WTC11 (cell line): ENCODE measurements around the gene CPA4. TPM values are rescaled to one million over a fixed set of nuclear protein-coding genes. Genes with fewer than 3 reads are reported as not detected.

ENCODE experiments used
- ATAC-seq: fragments of 200-7000 bp; cut with Tn5 transposase; 2 replicates; pipeline ENCODE4 v1.10.0; 2021; ENCODE audit warnings: mild to moderate bottlenecking, moderate library complexity
- CTCF ChIA-PET: fragments of 300-600 bp; sonication (Branson Sonifier 250); formaldehyde crosslinking; loops from one replicate; lab custom pipeline; 2021; ENCODE audit warnings: antibody characterized with exemption; lab: Charles Lee
- POLR2A ChIA-PET: fragments of 350-600 bp; sonication (Branson Sonifier 250); formaldehyde crosslinking; loops from one replicate; lab custom pipeline; 2021; ENCODE audit warnings: antibody characterized with exemption; lab: Charles Lee
- DNase-seq: peaks from one replicate; pipeline ENCODE4 v3.0.0; 2021; ENCODE audit warnings: low spot score
- H3K27ac Mint-ChIP-seq: 2 replicates; pipeline ENCODE4 v1.8.0; 2021; ENCODE audit warnings: mixed read lengths
- H3K27me3 Mint-ChIP-seq: 2 replicates; pipeline ENCODE4 v1.8.0; 2021; ENCODE audit warnings: low read depth, mild to moderate bottlenecking, moderate library complexity, mixed read lengths
- H3K36me3 Mint-ChIP-seq: 2 replicates; pipeline ENCODE4 v1.8.0; 2021; ENCODE audit warnings: mixed read lengths
- H3K4me1 Mint-ChIP-seq: 2 replicates; pipeline ENCODE4 v1.8.0; 2022; ENCODE audit warnings: mixed read lengths
- H3K4me3 Mint-ChIP-seq: 2 replicates; pipeline ENCODE4 v1.8.0; 2021; ENCODE audit warnings: mild to moderate bottlenecking, moderate library complexity, mixed read lengths
- H3K9me3 Mint-ChIP-seq: 2 replicates; pipeline ENCODE4 v1.8.0; 2021; ENCODE audit warnings: mixed read lengths
- ARID4B ChIP-seq: sonication (generic); formaldehyde crosslinking; IDR thresholded peaks from 2 replicates; pipeline ENCODE4 v1.8.0; 2023; ENCODE audit warnings: missing genetic modification reagents, mild to moderate bottlenecking, borderline replicate concordance
- ELF4 ChIP-seq: sonication (generic); formaldehyde crosslinking; IDR thresholded peaks from 2 replicates; pipeline ENCODE4 v1.8.1; 2022; ENCODE audit warnings: low read depth, mild to moderate bottlenecking, moderate library complexity, missing genetic modification reagents
- FOXP4 ChIP-seq: sonication (generic); formaldehyde crosslinking; IDR thresholded peaks from 2 replicates; pipeline ENCODE4 v1.8.0; 2022; ENCODE audit warnings: mild to moderate bottlenecking, missing genetic modification reagents
- GABPB1 ChIP-seq: sonication (generic); formaldehyde crosslinking; IDR thresholded peaks from 2 replicates; pipeline ENCODE4 v1.8.1; 2023; ENCODE audit warnings: mild to moderate bottlenecking, missing genetic modification reagents
- GRHL2 ChIP-seq: fragments of 250-450 bp; sonication (Bioruptor Pico); IDR thresholded peaks from 2 replicates; pipeline ENCODE4 v1.8.0; 2022; ENCODE audit warnings: mild to moderate bottlenecking, moderate library complexity; ENCODE audit not compliant: insufficient replicate concordance, severe bottlenecking
- MXD4 ChIP-seq: fragments of 250-450 bp; sonication (Bioruptor Pico); IDR thresholded peaks from 2 replicates; pipeline ENCODE4 v1.8.0; 2021; ENCODE audit warnings: mild to moderate bottlenecking, moderate library complexity, borderline replicate concordance
- NFATC4 ChIP-seq: fragments of 250-450 bp; sonication (Bioruptor Pico); IDR thresholded peaks from 2 replicates; pipeline ENCODE4 v1.9.0; 2021; ENCODE audit warnings: mild to moderate bottlenecking
- NR2C2 ChIP-seq: sonication (generic); formaldehyde crosslinking; IDR thresholded peaks from 2 replicates; pipeline ENCODE4 v1.8.0; 2022; ENCODE audit warnings: mild to moderate bottlenecking, missing genetic modification reagents
- ZNF232 ChIP-seq: sonication (generic); formaldehyde crosslinking; IDR thresholded peaks from 2 replicates; pipeline ENCODE4 v1.8.0; 2022; ENCODE audit warnings: mild to moderate bottlenecking, missing genetic modification reagents
- ZNF396 ChIP-seq: fragments of 250-450 bp; sonication (Bioruptor Pico); IDR thresholded peaks from 2 replicates; pipeline ENCODE4 v1.8.0; 2021; ENCODE audit warnings: mild to moderate bottlenecking, moderate library complexity, borderline replicate concordance
- total RNA-seq: library from RNA; stranded (reverse); gene quantifications from 3 replicates; pipeline ENCODE4 v1.2.3, GENCODE V29; 2021
- TF ChIP-seq, protein P1 (sequence below): sonication (generic); formaldehyde crosslinking; IDR thresholded peaks from 2 replicates; pipeline ENCODE4 v1.8.1; 2023; ENCODE audit warnings: mild to moderate bottlenecking, missing genetic modification reagents, moderate library complexity
- TF ChIP-seq, protein P2 (sequence below): sonication (generic); formaldehyde crosslinking; IDR thresholded peaks from 2 replicates; pipeline ENCODE4 v1.8.1; 2022; ENCODE audit warnings: mild to moderate bottlenecking, missing genetic modification reagents, moderate library complexity, borderline replicate concordance
- TF ChIP-seq, protein P3 (sequence below): fragments of 200-600 bp; IDR thresholded peaks from 2 replicates; pipeline ENCODE4 v1.8.0; 2022; ENCODE audit warnings: antibody characterized with exemption
- TF ChIP-seq, protein P4 (sequence below): sonication (generic); formaldehyde crosslinking; IDR thresholded peaks from 2 replicates; pipeline ENCODE4 v1.8.0; 2022; ENCODE audit warnings: mild to moderate bottlenecking, missing genetic modification reagents

Gene CPA4
- total RNA-seq, 1 experiment from 2014 or later, result not detected

- TF ChIP-seq ZNF396 (CRISPR knock-in tag), result no peak
Observed at GRCh38 chr7:130329681-130330080, 36.7 kb downstream of the CPA4 start (continued).

DNA sequence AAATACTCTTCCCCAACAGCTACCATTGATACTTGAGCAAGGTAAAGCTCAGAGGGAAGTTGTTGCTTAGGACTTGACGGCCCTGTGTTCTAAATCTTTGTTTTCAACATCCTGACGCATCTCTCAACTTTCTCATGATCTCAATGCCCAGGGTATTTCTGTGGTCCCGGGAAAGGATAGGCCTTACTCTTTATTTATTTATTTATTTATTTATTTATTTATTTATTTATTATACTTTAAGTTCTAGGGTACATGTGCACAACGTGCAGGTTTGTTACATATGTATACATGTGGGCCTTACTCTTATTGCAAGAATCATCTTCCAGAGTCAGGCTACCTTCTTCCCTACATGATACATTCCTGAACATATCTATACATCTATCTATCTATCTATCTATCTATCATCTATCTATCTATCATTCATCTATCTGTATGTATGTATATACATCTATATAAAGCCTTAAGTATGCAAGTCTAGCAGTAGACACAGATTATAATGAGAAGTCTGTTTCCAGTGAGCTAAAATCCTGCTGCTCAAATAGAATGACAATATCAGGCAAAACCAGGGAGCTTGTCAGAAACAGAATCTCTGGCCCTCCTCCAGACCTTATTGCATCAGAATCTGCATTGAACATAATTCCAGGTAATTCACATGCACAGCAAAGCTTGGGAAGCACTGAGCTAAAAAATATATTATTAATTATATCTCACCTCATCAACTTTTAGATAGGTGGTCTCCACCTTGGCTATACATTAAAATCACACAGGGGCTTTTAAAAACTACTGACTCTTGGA is 39.5 kb downstream of the CPA4 start:
- ATAC-seq (no peak), DNase-seq (no peak)
- Mint-ChIP-seq H3K9me3 (no peaks in the 10 kb centered on the region), H3K4me1 (peaks cover 16% of the 10 kb centered on the region), H3K36me3 (no peaks in the 10 kb centered on the region), H3K27ac (no peak overlapping the region), H3K27me3 (no peaks in the 10 kb centered on the region; the same call in 1 of the 2 replicates), H3K4me3 (no peak overlapping the region)
- POLR2A ChIA-PET, result interaction anchor here (0.5 kb wide), 1 partner anchor 1266 kb away, joined by 5 read pairs; no protein-coding TSS in a partner anchor
- no peak for TF ChIP-seq GRHL2
- no peak for TF ChIP-seq NFATC4 (CRISPR knock-in tag)
- TF ChIP-seq MXD4, result no peak
- CTCF ChIA-PET, result interaction anchor here (1.3 to 1.6 kb wide), 2 partner anchors 24 to 55 kb away, joined by 3 read pairs; no protein-coding TSS in a partner anchor

DNA sequence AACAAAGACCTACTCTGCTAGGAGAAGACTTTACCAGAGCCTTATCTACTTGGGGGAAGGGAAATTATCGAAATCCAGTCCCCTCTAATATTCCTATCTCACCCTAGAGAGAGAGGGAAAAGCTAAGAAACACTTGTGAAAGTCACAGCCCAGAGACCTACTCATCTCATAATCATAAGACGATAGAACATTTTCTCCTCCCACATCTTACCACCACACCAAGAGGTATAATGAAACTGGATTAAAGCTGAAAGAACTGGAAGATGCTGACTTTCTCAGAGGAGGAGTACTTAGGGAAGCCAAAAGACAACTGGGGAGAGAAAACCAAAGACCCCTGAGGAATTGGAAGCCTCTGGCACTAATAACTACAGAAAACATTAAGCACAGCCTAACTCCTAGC is 40.9 kb downstream of the CPA4 start:
- DNase-seq, result no peak
- no peak for ATAC-seq
- Mint-ChIP-seq H3K9me3 (no peaks in the 10 kb centered on the region), H3K4me1 (peaks cover 30% of the 10 kb centered on the region), H3K36me3 (no peaks in the 10 kb centered on the region), H3K27ac (no peak overlapping the region), H3K4me3 (no peak overlapping the region), H3K27me3 (no peaks in the 10 kb centered on the region; the same call in 1 of the 2 replicates)
- TF ChIP-seq GABPB1 (CRISPR knock-in tag), result no peak
- TF ChIP-seq, protein P1, sequence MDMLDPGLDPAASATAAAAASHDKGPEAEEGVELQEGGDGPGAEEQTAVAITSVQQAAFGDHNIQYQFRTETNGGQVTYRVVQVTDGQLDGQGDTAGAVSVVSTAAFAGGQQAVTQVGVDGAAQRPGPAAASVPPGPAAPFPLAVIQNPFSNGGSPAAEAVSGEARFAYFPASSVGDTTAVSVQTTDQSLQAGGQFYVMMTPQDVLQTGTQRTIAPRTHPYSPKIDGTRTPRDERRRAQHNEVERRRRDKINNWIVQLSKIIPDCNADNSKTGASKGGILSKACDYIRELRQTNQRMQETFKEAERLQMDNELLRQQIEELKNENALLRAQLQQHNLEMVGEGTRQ (CRISPR knock-in tag), result no peak
- TF ChIP-seq, protein P2, sequence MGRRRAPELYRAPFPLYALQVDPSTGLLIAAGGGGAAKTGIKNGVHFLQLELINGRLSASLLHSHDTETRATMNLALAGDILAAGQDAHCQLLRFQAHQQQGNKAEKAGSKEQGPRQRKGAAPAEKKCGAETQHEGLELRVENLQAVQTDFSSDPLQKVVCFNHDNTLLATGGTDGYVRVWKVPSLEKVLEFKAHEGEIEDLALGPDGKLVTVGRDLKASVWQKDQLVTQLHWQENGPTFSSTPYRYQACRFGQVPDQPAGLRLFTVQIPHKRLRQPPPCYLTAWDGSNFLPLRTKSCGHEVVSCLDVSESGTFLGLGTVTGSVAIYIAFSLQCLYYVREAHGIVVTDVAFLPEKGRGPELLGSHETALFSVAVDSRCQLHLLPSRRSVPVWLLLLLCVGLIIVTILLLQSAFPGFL (CRISPR knock-in tag), result no peak
- TF ChIP-seq FOXP4 (CRISPR knock-in tag), result no peak
- TF ChIP-seq, protein P3, sequence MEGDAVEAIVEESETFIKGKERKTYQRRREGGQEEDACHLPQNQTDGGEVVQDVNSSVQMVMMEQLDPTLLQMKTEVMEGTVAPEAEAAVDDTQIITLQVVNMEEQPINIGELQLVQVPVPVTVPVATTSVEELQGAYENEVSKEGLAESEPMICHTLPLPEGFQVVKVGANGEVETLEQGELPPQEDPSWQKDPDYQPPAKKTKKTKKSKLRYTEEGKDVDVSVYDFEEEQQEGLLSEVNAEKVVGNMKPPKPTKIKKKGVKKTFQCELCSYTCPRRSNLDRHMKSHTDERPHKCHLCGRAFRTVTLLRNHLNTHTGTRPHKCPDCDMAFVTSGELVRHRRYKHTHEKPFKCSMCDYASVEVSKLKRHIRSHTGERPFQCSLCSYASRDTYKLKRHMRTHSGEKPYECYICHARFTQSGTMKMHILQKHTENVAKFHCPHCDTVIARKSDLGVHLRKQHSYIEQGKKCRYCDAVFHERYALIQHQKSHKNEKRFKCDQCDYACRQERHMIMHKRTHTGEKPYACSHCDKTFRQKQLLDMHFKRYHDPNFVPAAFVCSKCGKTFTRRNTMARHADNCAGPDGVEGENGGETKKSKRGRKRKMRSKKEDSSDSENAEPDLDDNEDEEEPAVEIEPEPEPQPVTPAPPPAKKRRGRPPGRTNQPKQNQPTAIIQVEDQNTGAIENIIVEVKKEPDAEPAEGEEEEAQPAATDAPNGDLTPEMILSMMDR, result no peak
- TF ChIP-seq ELF4 (CRISPR knock-in tag), result no peak
- no peak for TF ChIP-seq ARID4B
- no peak for TF ChIP-seq NR2C2
- TF ChIP-seq, protein P4, sequence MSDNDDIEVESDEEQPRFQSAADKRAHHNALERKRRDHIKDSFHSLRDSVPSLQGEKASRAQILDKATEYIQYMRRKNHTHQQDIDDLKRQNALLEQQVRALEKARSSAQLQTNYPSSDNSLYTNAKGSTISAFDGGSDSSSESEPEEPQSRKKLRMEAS, result no peak
- TF ChIP-seq ZNF232 (CRISPR knock-in tag), result no peak
- ChIA-PET POLR2A (no interaction called here), CTCF (interaction anchor here (1.6 kb wide), 1 partner anchor 56 kb away, joined by 3 read pairs; no protein-coding TSS in a partner anchor)
